Measurements from ENCODE around the gene CREB3L2. TPM values are rescaled to one million over a fixed set of nuclear protein-coding genes. Genes with fewer than 3 reads are reported as not detected.

The CREB3L2 gene
- total RNA-seq, 4 donors from 2014 or later, result 43.5 to 73.0 (median 51.2) TPM

DNA sequence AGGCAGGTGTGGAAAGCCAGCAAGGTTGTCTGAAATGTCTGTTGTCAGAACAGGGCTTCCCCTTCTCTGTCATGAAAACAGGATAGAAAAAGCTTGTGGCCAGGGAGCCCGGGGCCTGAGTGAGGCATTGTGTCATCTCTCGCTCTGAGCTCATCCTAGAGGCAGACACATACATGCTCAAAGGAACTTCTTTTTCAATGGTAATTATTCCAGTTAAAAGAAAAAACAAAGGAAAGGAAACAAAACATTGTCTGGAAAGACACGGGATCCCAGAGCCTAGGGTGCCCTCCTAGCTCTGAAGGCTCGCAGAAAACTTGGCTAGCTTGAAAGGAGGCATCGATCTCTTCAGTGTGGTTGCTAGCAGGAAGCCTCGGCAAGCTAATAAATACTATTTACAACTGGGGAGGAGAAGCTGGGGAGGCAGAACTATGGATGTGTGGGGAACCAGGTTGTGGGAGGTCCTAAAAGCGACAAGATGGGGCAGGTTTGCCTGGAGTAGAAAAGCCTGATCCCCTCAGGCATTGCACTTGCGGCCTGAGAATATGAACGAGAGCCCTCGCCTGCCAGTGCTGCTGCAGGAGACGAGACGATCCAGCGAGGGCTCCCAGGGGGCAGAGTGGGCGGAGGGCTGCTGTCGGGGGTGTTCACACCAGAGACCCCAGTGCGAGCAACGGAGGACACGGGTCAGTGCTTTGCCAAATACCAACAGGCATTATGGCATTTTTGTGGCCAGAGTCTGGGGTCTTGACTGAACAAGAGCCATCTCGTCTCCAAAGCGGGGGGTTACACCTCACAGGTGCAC lies 122.3 kb downstream of the CREB3L2 start:
- no peaks in the 10 kb centered on the region for H3K27me3 ChIP-seq
- H3K4me3 ChIP-seq, result no peak overlapping the region
- peak overlapping the region in 2 of 4 donors; percentile 65 to 78 for H3K27ac ChIP-seq
- H3K4me1 ChIP-seq, result peaks cover 0 to 45% (median 14%) of the 10 kb centered on the region in 4 donors
- TF ChIP-seq EP300 (IDR thresholded peaks at IDR 0.05), result no peak
- no peak for TF ChIP-seq CTCF (IDR thresholded peaks at IDR 0.05)
- no peak for TF ChIP-seq POLR2A (IDR thresholded peaks at IDR 0.05)
- H3K36me3 ChIP-seq, result peaks cover 0 to 78% (median 35%) of the 10 kb centered on the region in 3 donors
- 53 to 62% methylated on average over 20 of the region's 20 CpGs for WGBS, 2 donors
- H3K9me3 ChIP-seq, result peaks cover 0 to 10% (median 0%) of the 10 kb centered on the region in 4 donors
- no peak for DNase-seq (ENCODE audit: low spot score in 2 of 2)

DNA sequence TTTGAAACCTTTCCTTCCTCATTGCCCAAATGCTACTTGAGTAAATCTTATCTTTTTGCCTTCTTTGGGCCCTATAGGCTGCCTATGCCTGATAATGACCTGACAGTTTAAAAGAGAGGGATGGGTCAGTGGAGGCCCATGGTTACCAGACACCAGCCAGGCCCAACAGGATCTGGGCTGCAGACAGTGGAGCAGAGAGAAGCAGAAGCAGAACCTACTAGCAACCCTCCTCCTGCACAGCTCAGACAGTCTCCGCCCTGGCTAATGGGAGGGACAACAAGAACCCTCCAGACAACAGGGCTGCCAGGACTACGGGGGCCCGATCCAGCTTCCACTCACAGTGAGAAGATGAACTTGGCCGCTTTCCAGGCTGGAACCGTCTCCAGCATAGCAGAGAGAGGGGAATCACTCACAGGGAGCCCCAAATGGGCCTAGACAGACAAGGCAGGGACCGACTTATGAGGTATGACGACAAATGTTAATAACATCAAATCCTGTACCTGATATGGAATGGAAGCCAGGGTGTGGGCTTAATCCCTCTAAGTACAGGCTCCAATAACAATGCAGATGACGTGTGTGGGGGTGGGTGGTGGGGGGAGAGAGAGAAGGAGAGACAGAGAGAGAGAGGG lies 123.4 kb downstream of the CREB3L2 start:
- no peak overlapping the region for H3K4me3 ChIP-seq
- WGBS, 2 donors, result 54 to 61% methylated on average over 7 to 8 of the region's 8 CpGs
- H3K27me3 ChIP-seq, result no peaks in the 10 kb centered on the region
- peaks cover 0 to 10% (median 0%) of the 10 kb centered on the region in 4 donors for H3K9me3 ChIP-seq
- H3K4me1 ChIP-seq, result peaks cover 0 to 54% (median 14%) of the 10 kb centered on the region in 4 donors
- H3K27ac ChIP-seq, result peak overlapping the region in 2 of 4 donors; percentile 65 to 78
- H3K36me3 ChIP-seq, result peaks cover 0 to 78% (median 28%) of the 10 kb centered on the region in 3 donors
- no peak for TF ChIP-seq CTCF (IDR thresholded peaks at IDR 0.05)
- no peak for TF ChIP-seq EP300 (IDR thresholded peaks at IDR 0.05)
- TF ChIP-seq POLR2A (IDR thresholded peaks at IDR 0.05), result no peak
- peak in 1 of 2 donors; percentile 37 for DNase-seq (ENCODE audit: low spot score in 2 of 2)

DNA sequence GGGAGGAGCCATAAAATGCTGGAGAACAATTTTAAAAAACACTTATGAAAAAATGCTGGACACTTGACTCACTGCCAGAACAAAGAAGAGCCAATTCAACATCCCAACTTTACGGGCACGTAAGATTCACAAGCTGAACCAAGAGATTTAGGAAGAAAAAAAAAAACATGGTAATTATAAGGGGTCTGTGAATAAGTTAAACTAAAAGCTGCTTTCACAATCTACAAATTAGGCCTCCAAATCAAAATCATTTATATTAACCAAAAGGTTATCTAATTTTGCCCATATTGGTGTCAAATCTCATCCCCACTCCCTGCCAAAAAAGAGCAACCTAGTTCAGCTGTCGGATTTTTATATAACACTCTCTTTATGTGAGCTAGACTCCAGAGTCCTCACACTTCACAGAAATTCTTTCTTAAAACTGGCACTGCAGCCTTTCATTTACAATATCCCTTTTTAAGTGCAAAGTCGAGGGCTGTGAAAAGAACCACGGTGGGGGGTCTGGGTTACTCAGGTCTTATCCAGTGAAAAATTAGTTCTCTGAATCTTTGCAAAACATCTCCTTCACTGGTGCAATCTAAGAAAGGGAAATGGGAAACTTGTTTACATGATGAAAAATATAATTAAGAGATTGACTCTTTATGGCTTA lies 124.7 kb downstream of the CREB3L2 start:
- no peaks in the 10 kb centered on the region for H3K27me3 ChIP-seq
- peaks cover 0 to 78% (median 24%) of the 10 kb centered on the region in 3 donors for H3K36me3 ChIP-seq
- peaks cover 0 to 8% (median 0%) of the 10 kb centered on the region in 4 donors for H3K9me3 ChIP-seq
- no peak for DNase-seq (ENCODE audit: low spot score in 2 of 2)
- no peak overlapping the region for H3K27ac ChIP-seq
- 41 to 42% methylated on average over 5 of the region's 5 CpGs for WGBS, 2 donors
- H3K4me3 ChIP-seq, result no peak overlapping the region
- TF ChIP-seq POLR2A (IDR thresholded peaks at IDR 0.05) (no peak), EP300 (IDR thresholded peaks at IDR 0.05) (no peak), CTCF (IDR thresholded peaks at IDR 0.05) (no peak)
- peaks cover 0 to 54% (median 14%) of the 10 kb centered on the region in 4 donors for H3K4me1 ChIP-seq

GRCh38 chr7:137875746-137876145 lies 126.1 kb downstream of the CREB3L2 start:
- no peak for DNase-seq (ENCODE audit: low spot score in 2 of 2)
- Histone ChIP-seq H3K4me3 (no peak overlapping the region), H3K36me3 (peaks cover 0 to 75% (median 21%) of the 10 kb centered on the region in 3 donors), H3K27ac (no peak overlapping the region), H3K4me1 (peaks cover 0 to 54% (median 14%) of the 10 kb centered on the region in 4 donors), H3K9me3 (no peaks in the 10 kb centered on the region), H3K27me3 (no peaks in the 10 kb centered on the region)
- TF ChIP-seq POLR2A (IDR thresholded peaks at IDR 0.05), result no peak
- no peak for TF ChIP-seq EP300 (IDR thresholded peaks at IDR 0.05)
- TF ChIP-seq CTCF (IDR thresholded peaks at IDR 0.05), result no peak
- WGBS, 2 donors, result 85 to 88% methylated on average over 4 of the region's 4 CpGs
